Islet of Langerhans (tissue), 1 donor: Measurements from ENCODE around the gene CLDN10.
"Not testable (repeated sequence)": the region's sequence is repeated elsewhere in the genome, so short reads cannot be mapped to it uniquely, and the experiment has no call there.

Experiments
- FAIRE-seq: peaks from one replicate; lab custom pipeline; 2011; peaks lifted over from hg19 to GRCh38; lab: Jason Lieb, UNC

The CLDN10 gene

GRCh38 chr13:95552539-95553441 is at the start of gene CLDN10:
TSS of gene CLDN10 (plus strand) at chr13:95552720. CDS start at chr13:95552754, 34 bp downstream.
- no peak for FAIRE-seq

GRCh38 chr13:95503662-95504061 is 48.9 kb upstream of the CLDN10 start:
- FAIRE-seq, result no peak

- no peak for FAIRE-seq
Measured at GRCh38 chr13:95505265-95505664, 47.3 kb upstream of the CLDN10 start.

GRCh38 chr13:95505986-95506385 is 46.5 kb upstream of the CLDN10 start:
- FAIRE-seq, result no peak

- FAIRE-seq, result no peak
Measured at GRCh38 chr13:95507991-95508390, 44.5 kb upstream of the CLDN10 start.

GRCh38 chr13:95508996-95509395 is 43.5 kb upstream of the CLDN10 start:
- FAIRE-seq, result no peak

GRCh38 chr13:95509521-95510310 is 42.8 kb upstream of the CLDN10 start:
- no peak for FAIRE-seq

- FAIRE-seq, result no peak
Measured at GRCh38 chr13:95510950-95511349, 41.6 kb upstream of the CLDN10 start.

GRCh38 chr13:95512424-95512823 is 40.1 kb upstream of the CLDN10 start:
- FAIRE-seq, result no peak

GRCh38 chr13:95512957-95513356 is 39.6 kb upstream of the CLDN10 start:
- FAIRE-seq, result no peak

GRCh38 chr13:95515606-95516005 is 36.9 kb upstream of the CLDN10 start:
- not testable (repeated sequence) for FAIRE-seq

- no peak for FAIRE-seq
Measured at GRCh38 chr13:95516021-95516420, 36.5 kb upstream of the CLDN10 start.

GRCh38 chr13:95516492-95516891 is 36.0 kb upstream of the CLDN10 start:
- FAIRE-seq, result no peak

- FAIRE-seq, result no peak
Measured at GRCh38 chr13:95523598-95523997, 28.9 kb upstream of the CLDN10 start.

GRCh38 chr13:95524264-95524901 is 28.1 kb upstream of the CLDN10 start:
- no peak for FAIRE-seq

GRCh38 chr13:95527955-95528354 is 24.6 kb upstream of the CLDN10 start:
- FAIRE-seq, result no peak

- FAIRE-seq, result no peak
Measured at GRCh38 chr13:95530178-95530577, 22.3 kb upstream of the CLDN10 start.

GRCh38 chr13:95533545-95534160 is 18.9 kb upstream of the CLDN10 start:
- FAIRE-seq, result no peak

GRCh38 chr13:95535243-95535642 is 17.3 kb upstream of the CLDN10 start:
- FAIRE-seq, result no peak

- peak; percentile 98 for FAIRE-seq
Measured at GRCh38 chr13:95536632-95537241, 15.8 kb upstream of the CLDN10 start.

GRCh38 chr13:95540888-95541287 is 11.6 kb upstream of the CLDN10 start:
- no peak for FAIRE-seq

- no peak for FAIRE-seq
Measured at GRCh38 chr13:95541308-95541707, 11.2 kb upstream of the CLDN10 start.
